ENCODE measurements around the gene TMEM171.

Gene TMEM171

DNA sequence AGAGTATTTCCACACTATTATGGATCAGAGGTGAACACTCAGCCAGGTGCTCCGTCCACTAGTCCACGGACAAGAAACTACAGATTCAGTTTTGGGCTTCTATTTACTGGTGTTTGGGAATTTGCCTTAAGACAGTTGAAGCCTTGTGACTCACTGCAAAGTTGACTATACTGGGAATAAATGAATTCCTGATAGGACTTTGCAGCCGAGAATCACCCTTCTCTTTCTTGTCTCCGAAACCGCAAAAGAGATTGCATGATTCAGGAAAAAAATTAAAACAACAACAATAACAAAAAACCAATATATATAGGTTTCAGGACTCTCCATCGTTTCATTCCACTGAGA, 716 bp downstream of the TMEM171 start:
- no peak for DNase-seq

DNA sequence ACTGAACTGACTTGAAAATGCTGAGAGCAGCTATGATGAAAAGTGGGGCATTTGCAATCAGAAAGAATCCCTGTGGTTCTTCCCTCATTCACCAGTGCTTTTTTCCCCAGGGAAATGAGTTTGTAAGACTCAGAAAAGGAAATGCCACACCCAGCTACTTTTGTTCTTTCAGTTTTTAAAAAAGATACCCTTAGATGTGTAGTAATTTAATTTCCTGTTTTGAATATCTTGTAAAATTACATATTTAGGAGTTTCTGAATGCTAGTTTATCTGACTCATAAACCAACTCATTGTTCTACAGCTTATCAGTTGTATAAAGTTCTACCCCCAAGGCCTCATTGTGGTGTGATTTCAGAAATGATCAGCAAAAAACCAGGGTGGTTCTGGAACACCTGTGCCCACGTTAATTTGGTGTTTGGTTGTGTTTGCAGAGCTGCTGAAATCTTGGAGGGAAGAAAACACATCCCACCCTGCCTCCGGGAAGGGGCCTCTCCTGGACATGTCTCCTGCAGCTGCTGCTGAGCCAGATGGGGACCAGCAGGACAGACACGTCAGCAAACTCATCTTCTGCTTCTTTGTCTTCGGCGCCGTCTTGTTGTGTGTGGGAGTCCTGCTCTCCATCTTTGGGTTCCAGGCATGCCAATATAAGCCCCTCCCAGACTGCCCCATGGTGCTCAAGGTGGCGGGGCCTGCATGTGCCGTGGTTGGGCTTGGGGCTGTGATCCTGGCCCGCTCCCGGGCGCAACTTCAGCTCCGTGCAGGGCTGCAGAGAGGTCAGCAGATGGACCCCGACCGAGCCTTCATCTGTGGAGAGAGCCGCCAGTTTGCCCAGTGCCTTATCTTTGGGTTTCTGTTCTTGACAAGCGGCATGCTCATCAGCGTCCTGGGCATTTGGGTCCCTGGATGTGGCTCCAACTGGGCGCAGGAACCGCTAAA, 2.8 kb downstream of the TMEM171 start:
- DNase-seq: no peak

DNA sequence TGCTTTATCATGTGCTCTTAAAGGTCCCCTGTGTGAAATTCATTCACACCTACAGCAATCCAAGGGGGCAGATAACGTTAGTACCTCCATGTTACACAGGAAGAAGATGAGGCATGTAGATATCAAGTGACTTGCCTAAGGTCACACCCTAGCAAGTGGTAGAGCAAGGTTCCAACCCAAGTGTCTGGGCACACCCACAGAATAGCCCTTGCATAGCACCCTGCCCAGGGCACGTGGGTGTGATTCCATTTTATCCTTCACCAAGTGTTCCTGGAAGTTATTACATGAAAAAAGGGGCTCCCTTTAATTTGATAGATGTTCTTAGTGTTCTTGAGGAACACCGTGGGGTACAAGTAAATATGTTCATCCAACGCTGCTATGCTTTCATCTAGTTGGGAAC, 4.9 kb downstream of the TMEM171 start:
- DNase-seq: no peak

DNA sequence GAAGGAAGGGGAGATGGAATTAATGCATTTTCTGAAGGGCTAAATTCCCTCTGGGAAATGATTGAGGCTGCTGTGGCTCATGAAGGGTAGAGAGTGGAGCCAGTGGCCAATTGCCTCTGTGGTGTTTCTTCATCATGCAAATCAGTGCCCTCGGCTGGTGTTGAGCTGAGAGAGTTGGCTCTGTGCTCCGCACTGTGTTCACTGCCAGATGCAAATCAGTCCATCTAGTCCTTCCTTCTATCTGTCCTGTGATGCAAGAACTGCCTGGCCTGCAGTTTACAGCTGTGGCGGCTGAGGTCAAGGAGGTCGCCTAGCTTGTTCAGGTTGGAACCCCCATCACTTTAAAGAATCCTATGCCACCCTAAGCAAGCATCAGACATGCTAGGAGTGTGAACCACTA, 6.0 kb downstream of the TMEM171 start:
- DNase-seq: no peak

DNA sequence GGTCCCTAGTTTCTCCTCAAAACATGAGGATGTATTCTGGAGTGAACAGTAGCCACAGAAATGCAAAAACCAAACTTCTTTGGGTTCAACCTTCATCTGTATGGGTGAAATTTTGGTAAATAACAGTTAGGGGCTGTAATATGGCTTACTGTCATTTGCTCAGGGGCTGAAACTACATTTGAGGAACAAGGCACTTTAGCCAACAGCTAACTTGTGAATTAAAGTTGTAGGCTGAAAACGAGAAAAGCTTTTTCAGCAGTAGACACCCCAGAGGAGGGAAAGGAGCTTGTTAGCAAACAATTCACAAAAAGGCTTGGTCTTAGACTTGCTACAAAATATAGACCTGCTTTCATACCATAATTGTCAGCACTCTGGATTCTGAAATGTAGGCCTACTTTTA, 6.6 kb downstream of the TMEM171 start:
- no peak for DNase-seq

DNA sequence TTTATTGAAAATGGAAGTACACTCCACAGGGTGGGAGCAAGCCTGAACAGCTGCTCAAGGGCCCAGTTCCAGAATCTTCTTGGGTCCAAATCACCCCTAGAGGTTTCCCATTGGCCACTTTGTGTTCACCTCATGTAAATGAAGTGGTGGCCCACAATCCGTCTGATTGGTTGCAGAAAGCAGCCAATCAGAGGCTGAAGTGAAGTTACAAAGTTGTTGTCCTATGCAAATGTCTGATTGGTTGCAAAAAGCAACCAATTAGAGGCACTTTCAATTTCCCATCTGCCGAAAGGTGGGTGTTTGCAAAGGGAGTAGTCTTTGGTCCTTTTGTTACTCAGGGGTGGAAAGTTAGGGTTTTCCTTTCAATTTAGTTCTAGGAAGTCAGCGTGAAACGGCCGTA, 8.8 kb downstream of the TMEM171 start:
- no peak for DNase-seq

DNA sequence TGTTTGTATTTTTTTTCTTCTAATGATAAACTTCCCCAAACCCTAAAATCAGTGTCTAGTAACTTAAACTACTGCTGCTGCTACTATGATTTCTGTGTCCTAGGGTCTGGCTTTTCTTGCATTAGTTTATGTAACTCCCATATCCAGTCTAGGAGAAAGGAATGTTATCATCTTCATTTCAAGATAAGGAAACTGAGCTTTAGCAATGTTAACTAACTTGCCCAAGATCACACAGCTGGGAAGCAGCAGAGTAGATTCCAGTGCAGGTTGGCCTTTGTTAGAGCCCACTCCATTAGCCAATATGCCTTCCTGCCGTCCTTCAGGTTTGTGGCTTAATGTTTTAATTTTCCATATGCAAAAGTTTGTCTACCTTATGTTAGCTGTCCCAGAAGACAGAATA, 10.4 kb downstream of the TMEM171 start:
- no peak for DNase-seq

DNA sequence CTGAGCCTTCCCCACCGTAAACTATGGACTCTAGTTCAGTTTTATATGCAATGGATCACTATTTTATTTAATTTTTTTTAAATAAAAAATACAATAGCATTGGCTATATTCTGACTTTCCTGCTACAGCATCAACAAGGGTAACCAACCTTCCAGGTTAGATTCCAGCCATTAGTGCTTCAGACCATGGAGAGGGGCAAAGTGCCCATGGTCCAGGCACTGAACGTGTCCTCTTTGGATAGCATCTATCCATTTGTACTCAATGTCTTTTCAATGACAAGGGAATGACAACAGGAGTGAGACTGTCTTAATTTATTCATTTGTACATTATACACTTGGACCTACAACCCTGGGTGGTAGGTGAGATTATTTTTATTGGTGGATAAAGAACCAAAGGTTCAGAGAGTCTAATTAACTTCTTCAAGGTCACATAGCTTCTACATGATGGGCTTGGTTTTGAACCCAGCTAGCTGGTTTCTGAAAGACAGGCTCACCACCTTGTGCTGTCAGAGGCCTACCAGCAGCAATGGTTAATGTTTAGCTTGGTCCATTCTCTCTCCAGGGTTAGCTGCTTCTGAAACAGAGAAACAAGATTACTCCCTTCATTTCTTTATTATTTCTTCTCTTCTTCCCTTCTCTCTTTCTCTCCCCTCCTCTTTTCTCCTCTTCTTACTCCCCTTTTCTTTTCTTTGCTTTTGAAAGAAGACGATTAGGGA, 11.5 kb downstream of the TMEM171 start:
- no peak for DNase-seq

DNA sequence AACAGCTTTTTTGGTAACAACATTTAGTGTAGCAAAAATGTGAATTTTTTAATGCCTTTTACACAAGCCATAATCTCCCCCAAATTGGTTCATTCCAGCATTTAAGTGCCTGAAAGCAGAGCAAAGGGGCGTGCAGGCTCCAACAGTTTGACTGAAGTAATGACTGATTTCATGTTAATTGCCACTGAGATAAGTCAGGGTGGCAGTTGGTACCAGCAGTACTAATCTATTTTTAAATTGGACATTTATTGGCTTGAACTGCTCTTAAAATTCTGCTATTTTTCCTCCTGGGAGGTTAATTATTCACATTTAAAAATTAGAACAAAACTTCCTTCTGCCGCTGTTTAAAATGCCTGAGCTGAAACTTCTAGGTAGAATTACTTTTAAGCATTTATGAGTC, 12.4 kb downstream of the TMEM171 start:
- DNase-seq: no peak

DNA sequence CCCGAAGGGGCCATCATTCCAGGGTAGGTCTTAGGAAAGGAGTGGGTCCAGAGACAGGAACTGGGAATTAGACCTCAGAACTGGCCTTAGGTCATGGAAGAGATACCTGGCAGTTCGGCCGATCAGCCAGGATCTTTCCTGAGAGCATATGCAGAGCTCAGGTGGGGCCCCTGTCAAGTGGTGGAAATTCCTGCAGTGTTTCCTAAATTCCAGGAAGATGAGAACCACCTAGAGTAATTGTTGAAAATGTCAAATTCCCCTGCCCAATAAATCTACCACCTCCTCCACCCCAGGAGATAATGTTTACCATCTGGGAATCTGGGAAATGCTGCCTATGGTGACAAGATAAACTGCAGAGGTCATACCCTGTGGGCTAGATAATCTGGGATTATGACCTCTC, 14.6 kb downstream of the TMEM171 start:
- DNase-seq: no peak

DNA sequence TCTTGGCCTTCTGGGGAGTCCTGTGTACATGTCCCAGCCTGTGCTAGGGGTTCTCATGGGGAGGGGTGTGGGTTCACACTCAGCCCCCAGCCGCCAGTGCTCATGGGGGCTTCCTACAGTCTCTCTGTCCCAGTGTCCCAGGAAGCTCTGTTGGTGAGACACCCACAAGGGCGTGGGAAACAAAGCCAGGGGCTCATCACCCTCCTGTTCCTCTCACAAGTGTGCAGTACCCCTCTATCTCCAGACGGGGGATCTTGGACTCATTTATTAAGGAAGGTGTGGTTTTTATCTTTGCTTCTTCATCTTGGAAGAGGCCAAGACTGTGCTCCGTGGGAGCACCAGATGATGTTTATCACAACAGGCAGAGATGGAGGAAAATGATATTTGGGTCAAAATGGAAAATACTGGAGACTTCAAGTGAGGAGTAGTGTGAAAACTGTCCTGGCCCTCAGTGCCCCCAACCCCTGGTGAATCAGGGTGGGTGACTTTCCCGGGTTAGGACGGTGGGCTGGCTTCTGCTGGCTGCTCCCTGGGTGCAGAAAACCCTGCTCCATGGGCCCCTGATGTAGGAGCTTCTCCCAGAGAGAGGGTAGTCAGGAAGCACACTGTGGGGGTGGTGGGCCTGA, 15.2 kb downstream of the TMEM171 start:
- DNase-seq: no peak

DNA sequence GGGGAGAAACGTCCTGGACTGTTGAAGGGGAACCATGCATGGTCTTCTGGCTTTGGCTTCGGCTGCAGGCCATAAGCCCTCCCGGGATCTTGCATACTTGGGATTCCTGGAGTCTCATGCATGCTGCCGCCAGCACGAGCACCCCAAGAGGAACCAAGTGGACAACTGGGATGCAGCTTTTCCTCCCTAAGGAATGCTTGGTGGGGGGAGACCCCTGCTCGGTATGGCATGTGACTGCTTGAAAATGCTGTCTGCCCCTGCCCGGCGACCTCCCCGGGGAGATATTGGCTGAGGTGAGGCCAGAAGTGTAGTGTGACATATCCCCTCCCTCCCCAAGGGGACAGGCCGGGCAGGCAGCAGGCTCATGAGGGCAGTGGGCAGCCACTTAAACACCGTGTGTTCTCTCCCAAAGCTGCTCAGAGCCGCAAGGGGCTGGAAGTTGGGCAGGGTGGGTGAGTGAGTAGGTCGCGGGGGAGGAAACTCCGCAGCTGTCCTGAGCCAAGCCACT, 15.7 kb downstream of the TMEM171 start:
- DNase-seq: no peak

DNA sequence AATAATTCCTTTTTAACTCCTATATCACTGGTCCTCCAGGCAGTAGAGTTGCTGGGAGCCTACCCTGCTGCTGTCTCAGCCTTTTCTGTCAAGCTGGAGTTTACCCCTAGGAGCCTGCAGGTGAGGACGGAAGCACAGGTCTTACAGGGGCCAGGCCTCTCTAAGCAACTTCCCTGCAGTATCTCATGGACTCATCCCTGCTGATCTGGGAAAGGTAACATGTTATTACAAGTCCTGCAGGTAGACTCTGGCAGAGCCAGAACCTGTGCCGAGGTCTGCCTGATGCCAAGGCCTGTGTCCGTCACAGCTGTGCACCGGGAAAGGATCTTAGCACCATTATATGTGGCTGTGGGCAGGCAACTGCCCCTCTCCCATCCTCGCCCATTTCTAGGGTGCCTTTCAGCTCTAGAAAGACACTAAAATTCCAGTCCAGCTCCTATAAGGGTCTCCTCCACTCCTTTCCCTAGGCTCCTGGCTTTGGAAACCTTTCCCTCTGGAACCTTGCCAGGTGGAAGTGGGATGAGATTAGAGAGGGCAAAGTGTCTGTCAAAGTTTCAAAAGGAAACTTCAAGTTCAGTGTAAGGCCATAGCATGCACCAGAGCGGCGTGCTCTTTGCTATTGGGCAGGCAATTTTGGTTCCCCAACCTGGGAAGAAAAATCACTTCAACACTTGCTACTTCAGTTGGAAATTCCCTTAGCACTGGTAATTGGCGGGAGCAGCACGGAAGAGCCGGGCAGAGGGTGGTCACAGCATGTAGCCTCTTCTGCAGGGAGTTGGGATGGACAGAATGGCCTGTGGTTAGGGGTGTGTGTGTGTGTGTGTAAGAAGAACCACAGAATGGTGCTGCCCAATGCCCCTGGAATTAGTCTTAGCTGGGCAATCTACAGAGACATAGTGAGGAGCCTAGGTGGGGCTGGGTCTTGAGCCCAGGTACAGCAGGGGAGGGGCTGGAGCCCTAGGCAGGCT, 17.5 kb downstream of the TMEM171 start:
- DNase-seq: no peak

DNA sequence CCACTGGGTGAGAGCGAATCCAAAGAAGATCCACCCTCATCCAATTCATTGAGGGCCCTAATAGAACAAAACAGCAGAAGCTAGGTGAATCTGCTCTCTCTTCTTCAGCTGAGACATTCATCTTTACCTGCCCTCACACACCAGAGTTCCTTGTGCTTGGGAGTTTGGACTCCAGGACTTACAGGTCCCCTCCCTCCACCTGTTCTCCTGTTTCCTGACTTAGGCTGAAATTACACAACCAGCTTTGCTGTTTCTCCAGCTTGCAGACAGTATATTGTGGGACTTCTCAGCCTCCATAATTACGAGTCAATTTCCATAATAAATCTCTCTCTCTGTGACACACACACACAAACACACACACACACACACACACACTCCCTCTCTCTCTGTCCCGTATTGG, 19.1 kb downstream of the TMEM171 start:
- DNase-seq: no peak

DNA sequence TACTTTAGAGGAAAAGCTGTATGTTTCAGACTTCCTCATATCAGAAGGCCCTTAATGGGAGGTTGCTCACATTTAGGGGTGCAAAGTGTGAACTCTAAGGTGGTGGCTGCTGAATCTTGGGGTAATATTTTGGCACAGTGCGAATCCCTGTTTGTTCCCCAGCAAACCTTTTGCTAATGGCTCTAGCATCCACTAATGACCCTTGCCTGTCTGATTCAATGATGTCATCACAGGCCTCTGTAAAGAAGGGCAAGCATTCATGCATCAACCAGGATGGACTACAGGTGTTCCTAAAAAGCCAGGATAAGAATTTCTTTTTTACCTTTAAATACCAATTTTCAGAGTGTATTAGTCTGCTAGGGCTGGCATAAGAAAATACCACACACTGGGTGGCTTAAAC, 20.4 kb downstream of the TMEM171 start:
- no peak for DNase-seq

DNA sequence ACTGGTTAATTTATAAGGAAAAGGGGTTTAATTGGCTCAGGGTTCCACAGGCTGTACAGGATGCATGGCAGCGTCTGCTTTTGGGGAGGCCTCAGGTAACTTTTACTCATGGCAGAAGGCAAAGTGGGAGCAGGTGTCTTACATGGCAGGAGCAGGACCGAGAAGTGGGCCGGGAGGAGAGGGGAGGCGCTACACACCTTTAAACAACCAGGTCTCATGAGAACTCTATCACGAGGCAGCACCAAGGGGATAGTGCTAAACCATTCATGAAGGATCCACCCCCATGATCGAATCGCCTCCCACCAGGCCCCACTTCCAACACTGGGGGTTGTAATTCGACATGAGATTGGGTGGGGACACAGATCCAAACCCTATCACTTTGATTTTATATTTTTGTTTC, 21.7 kb downstream of the TMEM171 start:
- no peak for DNase-seq

DNA sequence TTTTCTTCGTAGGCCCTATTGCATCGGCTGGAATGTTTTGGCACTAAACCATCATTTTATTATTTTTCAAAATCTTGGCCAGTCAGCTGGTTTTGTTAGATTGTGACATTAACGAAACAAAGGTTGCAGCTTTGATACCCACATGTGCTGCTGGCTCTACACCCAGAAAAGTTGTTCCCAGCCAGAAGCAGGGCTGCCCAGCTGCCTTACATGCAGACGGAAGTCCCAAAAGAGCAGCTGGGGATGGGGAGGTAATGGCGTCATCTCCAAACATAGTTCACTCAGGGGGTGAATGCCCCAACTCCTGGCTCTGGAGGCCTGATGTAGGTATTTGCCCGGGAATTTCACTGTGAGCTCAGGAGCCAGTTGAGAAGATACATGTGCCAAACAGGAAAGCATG, 23.3 kb downstream of the TMEM171 start:
- DNase-seq: no peak

DNA sequence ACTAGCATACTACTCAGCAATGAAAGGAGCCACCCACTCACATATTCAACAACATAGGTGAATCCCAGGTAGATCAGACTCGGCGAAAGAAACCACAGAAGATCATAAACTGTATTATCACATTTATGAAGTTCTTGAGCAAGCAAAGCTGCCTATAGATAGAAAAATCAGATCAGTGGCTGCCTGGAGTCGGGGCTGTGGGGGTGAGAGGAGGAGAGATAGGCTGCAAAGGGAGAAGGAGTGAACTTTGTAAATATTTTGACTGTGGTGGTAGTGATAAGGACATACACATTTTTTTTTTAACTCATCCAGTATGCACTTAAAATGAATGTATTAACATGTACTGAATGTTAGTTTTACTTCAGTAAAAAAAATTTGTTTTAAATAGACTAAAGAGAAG, 29.2 kb downstream of the TMEM171 start:
- no peak for DNase-seq

DNA sequence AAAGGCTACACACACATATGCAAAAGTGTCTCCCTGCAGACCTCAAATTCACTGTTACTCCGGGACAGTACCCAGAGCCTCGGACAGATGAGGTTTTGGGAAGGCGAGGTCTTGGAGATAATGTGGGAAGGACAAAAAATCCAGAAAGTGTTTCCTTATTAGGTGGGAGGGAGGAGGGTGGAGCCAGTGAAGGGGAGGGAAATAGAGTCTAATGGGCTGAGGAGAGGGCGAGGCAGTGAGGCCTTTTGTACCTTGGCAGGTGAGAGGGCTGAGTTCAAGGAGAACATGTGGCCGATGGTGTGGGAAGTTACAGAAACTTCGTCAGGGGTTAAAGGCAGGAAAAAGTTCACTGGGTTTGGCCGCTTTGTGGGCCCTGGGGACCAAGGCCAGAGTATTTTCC, 30.5 kb downstream of the TMEM171 start:
- no peak for DNase-seq

DNA sequence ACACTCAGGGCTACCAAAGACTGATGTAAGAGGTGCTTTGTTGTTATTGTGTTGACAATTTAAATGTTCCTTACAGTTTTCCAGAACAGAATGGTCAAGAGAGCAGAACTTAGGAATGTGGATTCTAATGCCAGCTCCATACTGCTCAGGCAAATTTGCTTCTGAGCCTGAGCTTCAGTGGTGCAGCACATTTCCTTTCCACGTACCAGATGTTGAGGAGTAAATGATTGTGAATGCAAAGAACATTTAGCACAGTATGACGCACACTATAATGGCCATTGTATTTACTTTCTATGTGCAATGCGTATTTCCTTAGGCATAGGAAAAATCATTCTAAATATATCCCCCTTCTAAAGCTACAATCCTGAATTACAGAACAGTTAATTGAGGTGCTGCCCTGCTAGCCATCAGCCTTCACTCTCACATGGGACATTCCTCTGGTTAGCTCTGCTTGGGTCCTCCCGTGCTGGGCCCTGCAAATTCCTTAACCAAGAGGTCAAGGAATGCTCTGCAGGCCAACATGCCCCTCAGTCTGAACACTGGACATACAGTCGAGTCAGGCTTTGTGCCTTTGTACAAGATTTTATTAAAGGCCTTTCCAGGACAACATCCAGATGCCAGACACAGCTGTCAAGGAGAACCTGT, 31.5 kb downstream of the TMEM171 start:
- no peak for DNase-seq

DNA sequence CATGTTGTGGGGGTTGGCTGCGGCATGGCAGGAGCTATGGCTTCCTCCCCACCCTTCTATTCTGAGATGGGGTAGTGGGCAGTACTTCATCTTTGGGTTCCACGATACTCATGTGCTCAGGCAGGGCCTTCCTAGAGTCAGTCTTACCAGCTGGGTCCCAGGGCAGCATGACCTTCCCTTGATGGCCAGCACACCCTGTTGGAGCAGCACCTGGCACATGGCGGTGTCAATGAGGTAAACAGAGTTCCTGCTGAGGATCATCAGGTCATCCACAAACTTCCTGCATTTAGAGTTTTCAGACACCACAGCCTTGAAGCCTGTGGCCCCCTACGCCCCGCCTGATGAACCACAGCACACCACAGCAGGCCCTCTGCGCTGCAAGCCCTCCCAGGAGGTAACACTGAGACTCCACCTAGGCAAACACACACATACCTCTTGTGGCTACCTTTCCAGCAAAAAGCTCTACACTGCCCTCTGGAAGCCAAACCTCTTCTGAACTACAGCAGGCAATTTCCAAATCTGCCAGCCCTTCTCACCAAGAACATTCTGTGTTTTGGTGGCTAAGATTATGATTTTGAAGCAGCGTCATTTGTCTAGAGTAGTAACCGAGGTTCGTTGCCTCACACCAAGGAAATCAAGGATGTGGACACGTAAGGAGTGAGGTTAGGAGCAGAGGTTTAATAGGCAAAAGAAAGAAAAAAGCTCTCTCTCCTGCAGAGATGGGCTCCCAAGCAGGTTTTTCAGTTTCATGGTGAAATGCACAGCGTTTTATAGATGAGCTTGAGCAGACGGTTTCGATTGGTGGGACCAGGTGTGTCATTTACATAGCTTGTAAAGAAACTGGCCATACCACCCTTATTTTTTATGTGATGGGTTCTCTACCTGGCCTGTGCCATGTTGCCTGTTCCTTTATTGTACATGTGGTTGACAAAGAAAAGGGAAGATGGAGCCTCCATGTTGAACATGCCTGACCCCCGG, 32.3 kb downstream of the TMEM171 start:
- DNase-seq: no peak
